Measurements from ENCODE around the gene CAPS.

Gene CAPS

GRCh38 chr19:5914946-5915781 lies 1.1 kb downstream of the CAPS start:
- DNase-seq = no peak

GRCh38 chr19:5915782-5916165 lies 1.7 kb downstream of the CAPS start:
- DNase-seq = no peak

- no peak for DNase-seq
These were observed 2.2 kb downstream of the CAPS start for GRCh38 chr19:5916181-5916708.

DNA sequence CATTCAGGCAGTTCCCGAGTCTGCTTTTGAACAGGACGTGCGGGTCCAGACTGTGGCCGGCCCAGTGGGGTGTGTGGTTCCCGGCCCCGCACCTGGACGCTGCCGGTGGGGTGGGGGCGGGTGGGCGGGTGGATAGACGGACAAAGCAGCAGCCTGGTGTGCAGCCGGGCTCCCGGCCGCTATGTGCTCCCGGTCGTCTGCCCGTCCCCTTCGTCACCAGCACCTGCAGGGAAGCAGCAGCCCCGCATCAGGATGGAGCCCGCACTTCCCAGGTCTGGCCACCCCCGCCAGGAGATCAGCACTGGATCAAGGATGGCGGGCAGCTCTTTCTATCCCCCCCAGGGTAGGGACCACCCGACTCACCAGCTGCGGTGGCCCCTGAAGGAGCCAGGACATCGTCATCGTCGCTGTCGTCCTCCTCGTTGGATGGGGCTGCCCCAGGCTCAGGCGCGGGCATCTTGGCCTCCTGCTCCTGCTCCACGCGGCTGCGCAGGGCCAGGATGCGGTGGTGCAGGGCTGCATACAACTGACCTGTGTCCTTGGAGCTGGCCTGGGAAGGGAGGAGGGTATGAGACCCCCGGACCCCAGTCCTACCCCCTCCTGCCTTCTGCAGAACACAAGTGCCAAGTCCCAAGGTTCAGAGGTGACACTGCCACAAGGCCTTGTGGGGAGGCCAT lies 3.5 kb downstream of the CAPS start:
- no peak for DNase-seq

GRCh38 chr19:5918463-5919079 lies 4.5 kb downstream of the CAPS start:
- DNase-seq = no peak

DNA sequence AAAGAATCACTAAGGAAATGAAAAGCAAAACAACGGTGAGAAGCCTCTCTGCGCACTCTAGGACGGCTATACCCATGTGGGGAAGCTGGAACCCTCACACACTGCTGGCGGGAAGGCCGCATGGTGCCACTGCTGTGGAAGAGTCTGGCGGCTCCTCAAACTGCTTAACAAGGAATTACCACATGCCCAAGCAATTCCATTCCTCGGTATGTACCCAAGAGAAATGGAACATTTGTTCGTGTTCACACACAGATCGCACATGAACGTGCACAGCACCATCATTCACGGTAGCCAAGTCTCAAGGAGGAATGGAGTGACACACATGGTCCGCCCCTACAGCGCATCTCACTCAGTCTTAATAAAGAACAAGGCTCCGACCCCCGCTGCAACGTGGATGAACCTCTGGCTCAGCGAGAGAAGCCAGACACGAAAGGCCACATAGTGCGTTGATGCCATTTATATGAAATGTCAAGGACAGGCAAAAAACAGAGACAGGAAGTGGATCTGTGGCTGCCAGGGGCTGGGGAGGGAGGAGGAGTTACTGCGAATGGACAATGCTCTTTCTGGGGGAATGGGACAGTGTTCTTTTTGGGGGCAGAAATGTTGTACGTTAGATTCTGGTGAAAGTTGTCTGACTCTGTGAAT lies 7.6 kb downstream of the CAPS start:
- DNase-seq = no peak

GRCh38 chr19:5922161-5922545 lies 8.1 kb downstream of the CAPS start:
- DNase-seq = no peak

- DNase-seq = no peak
These were observed 9.3 kb downstream of the CAPS start for GRCh38 chr19:5923356-5923755.

GRCh38 chr19:5925830-5926427 lies 11.9 kb downstream of the CAPS start:
- DNase-seq = no peak

DNA sequence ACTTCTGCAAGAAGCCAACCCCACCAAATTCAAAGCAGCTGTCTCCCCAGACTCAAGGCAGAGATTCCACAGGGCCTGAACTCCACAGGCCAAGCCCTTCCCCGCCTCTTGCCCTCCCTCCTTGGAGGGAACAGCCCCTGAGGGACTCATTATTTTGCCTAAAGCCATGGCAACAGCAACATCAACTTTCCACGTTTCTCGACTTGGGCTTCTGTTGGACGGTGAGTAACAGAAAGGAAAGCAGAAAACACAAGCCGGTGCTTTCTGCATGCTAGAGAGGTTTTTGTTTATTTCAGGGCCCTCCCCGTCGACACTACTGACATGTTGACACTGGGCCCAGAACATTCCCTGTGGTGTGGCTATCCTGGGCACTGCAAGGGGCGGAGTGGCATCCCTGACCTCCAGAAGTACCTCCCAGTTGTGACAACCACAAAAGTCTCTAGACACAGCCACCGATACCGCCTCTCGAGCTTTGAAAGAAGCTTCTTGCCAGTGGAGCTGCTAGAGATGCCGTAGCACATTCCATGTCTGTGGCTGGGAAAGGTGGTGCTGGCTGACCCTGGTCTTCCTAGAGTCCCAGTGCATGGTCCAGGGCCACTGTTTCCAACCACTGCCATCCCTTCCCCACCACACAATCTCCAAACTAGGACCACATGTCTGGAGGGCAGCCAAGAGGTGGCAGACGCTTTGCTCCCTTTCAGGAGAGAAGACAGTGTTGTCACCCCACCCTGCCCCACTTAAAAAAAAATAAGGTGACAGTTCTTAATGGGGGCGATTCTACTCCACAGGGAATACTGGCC lies 12.8 kb downstream of the CAPS start:
- no peak for DNase-seq

- no peak for DNase-seq
These were observed 13.4 kb downstream of the CAPS start for GRCh38 chr19:5927441-5927821.

- DNase-seq = no peak
These were observed 15.1 kb downstream of the CAPS start for GRCh38 chr19:5929179-5929578.

GRCh38 chr19:5929625-5930024 lies 15.6 kb downstream of the CAPS start:
- DNase-seq = no peak

DNA sequence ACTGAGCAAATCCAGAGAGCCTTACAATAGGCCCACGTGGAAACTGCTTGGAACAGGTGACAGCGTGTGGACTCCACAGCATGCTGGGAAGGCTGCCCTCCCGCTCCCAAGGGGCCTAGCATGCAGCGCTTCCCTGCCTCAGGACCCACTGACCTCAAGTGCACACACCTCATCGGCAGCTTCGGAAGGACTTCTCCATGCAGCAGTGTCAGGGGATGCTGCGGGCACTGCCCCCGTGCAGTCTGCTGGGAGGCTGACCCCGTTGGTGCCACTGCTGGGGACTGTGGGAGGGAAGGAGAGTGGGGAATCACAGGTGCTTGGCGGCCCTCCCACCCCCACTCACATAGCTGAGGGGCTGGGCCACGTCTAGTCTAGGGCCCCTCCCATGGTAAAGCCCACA lies 17.2 kb downstream of the CAPS start:
- no peak for DNase-seq

GRCh38 chr19:5932146-5932545 lies 18.1 kb downstream of the CAPS start:
- no peak for DNase-seq

DNA sequence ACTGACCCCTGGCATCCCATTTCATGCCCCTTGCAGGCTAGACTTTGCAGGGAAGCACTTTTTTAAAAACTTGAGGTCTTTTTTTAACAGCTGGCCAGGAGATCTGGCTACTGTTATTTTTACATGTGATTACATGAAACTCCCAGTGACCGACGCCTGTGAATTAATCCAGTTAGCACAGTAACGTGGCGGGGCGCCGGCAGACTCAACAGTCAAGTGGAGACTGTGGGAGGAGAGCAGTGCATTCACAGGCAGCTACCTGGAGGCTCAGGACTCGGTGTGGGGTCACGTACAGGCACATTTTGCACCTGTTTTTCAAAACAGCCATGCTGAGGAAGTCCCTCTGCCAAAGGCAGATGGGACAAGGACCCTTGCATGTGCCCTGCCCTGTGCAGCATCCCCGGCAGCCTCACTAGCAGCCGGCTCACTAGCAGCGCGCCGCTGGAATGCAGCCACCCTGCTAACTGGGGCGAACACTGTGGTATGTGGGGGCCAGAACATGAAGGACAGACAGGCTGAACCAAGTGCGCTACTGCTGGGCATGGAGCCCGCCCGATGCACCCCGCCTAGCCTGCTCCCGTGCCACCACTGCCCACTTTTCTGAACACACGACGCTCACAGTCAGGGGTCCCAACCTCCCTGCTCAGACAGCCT lies 18.7 kb downstream of the CAPS start:
- no peak for DNase-seq

DNA sequence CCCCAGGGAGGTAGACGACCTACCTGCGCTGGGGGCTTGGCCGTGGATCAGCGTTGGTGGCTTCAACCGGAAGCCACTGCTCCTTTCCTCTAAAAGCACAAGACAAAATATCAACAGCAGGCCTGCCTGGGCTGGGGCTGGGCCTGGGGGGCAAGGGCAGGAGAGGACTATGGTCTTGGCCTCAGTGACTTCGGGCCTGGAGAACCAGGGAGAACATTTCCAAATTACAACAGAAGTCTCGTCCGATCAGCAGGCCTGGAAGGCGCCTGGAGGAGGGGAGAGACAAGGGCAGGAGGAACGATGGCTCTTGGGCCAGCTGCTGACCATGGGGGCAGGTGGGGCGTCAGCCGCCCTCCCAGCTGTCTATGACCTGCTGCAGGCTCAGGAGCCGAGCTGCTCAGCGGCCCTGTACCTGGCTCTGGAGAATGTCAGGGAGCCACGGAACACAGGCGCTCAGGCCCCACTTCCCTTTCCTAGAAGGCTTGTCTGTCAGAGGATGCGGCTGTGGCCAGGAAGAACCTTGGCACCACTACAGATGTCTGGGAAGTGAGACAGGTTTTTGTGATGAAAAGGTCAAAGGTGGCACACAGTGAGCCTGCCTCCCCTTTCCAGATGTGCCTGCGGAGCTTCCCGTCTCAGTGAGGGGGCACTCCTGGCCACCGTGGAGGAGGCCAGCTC lies 19.5 kb downstream of the CAPS start:
- DNase-seq = no peak

DNA sequence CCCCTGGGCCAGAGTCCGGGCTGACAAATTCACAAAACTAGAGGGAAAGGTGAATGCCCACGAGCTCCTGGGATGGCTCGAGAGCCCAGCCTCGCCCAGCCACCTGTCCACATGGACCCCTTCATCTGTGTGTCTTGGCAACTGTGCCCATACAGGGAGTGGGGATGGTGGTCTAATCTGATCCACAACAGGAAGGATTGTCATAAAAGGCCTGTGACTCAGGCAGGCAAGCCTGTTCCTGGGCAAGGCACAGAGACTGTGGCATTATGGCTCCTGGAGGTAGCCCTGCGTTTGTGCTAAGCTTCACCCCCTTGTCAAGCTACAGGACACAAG lies 20.0 kb downstream of the CAPS start:
- no peak for DNase-seq

GRCh38 chr19:5934774-5935472 lies 20.9 kb downstream of the CAPS start:
- no peak for DNase-seq

Data from activated CD4-positive, alpha-beta T cell treated with anti-CD3 and anti-CD28 coated beads, Interleukin-10, Interleukin-2, amounts not matched to agents 100 ng/mL and 50 ng/mL, durations not matched to agents 16 hours and 8 hours (primary cell).